AG09319 (cell line): ENCODE data around the gene RGS1.
"Not testable (repeated sequence)": the region's sequence is repeated elsewhere in the genome, so short reads cannot be mapped to it uniquely, and the experiment has no call there.

Experiments used
- DNase-seq: peaks from one replicate; pipeline ENCODE4 v3.0.0-alpha.2; 2010; ENCODE audit warnings: low read depth; ENCODE audit errors: extremely low read depth
- CTCF ChIP-seq: IDR thresholded peaks from 2 replicates; pipeline ENCODE4 v1.5.1; 2011; ENCODE audit warnings: low read depth, mild to moderate bottlenecking, inconsistent platforms, low read length, moderate library complexity

The RGS1 gene

GRCh38 chr1:192575499-192576189 lies at the start of gene RGS1:
Gene RGS1 (plus strand): TSS chr1:192575773. CDS start chr1:192575793, 20 bp downstream.
- no peak for TF ChIP-seq CTCF
- DNase-seq, result no peak

GRCh38 chr1:192527111-192527795 lies 48.3 kb upstream of the RGS1 start:
- DNase-seq, result no peak
- no peak for TF ChIP-seq CTCF

GRCh38 chr1:192527950-192528349 lies 47.6 kb upstream of the RGS1 start:
- DNase-seq, result no peak
- no peak for TF ChIP-seq CTCF

GRCh38 chr1:192529031-192529755 lies 46.4 kb upstream of the RGS1 start:
- no peak for TF ChIP-seq CTCF
- no peak for DNase-seq

GRCh38 chr1:192529811-192530210 lies 45.8 kb upstream of the RGS1 start:
- TF ChIP-seq CTCF, result no peak
- no peak for DNase-seq

GRCh38 chr1:192530254-192530653 lies 45.3 kb upstream of the RGS1 start:
- no peak for TF ChIP-seq CTCF
- DNase-seq, result no peak

- not testable (repeated sequence) for DNase-seq
These were observed 44.4 kb upstream of the RGS1 start for GRCh38 chr1:192531037-192531703.
